RWPE2 (cell line): Measurements from ENCODE around the gene P2RY8.

Experiments used
- ATAC-seq: fragments of 200-7000 bp; cut with Tn5 transposase; 3 replicates; pipeline ENCODE4 v1.9.1; 2021; ENCODE audit warnings: low read depth
- DNase-seq: peaks from one replicate; pipeline ENCODE4 v3.0.0-alpha.2; 2020; ENCODE audit warnings: low spot score
- H3K27ac ChIP-seq: fragments of 450-650 bp; 2 replicates; pipeline ENCODE4 v1.5.1; 2017; ENCODE audit warnings: mild to moderate bottlenecking; ENCODE audit not compliant: poor library complexity, severe bottlenecking
- H3K27me3 ChIP-seq: fragments of 250-450 bp; sonication (Bioruptor Pico); 2 replicates; pipeline ENCODE4 v1.5.1; 2021; ENCODE audit warnings: mild to moderate bottlenecking, moderate library complexity; ENCODE audit not compliant: insufficient read depth, poor library complexity, severe bottlenecking
- H3K36me3 ChIP-seq: fragments of 250-450 bp; sonication (Bioruptor Pico); 2 replicates; pipeline ENCODE4 v1.5.1; 2020; ENCODE audit warnings: low read depth, mild to moderate bottlenecking, moderate library complexity
- H3K4me1 ChIP-seq: fragments of 250-450 bp; sonication (Bioruptor Pico); 2 replicates; pipeline ENCODE4 v1.5.1; 2021; ENCODE audit warnings: mild to moderate bottlenecking, moderate library complexity; ENCODE audit not compliant: insufficient read depth, poor library complexity, severe bottlenecking
- H3K4me3 ChIP-seq: fragments of 250-450 bp; sonication (Bioruptor Pico); 2 replicates; pipeline ENCODE4 v1.5.1; 2021; ENCODE audit warnings: mild to moderate bottlenecking, moderate library complexity; ENCODE audit not compliant: severe bottlenecking
- H3K9me3 ChIP-seq: fragments of 250-450 bp; sonication (Bioruptor Pico); 2 replicates; pipeline ENCODE4 v1.5.1; 2021; ENCODE audit warnings: mild to moderate bottlenecking, moderate library complexity; ENCODE audit not compliant: severe bottlenecking
- CTCF ChIP-seq: fragments of 450-650 bp; IDR thresholded peaks from one replicate; pipeline ENCODE4 v1.5.1; 2017; ENCODE audit warnings: mild to moderate bottlenecking, moderate library complexity; ENCODE audit not compliant: poor library complexity, severe bottlenecking

The P2RY8 gene

GRCh38 chrX:1444561-1445500 lies 92.2 kb downstream of the P2RY8 start:
- DNase-seq (peak; percentile 16), ATAC-seq (no peak)
- Histone ChIP-seq H3K27ac (no peak overlapping the region), H3K9me3 (no peaks in the 10 kb centered on the region), H3K27me3 (no peaks in the 10 kb centered on the region), H3K36me3 (peaks cover 20% of the 10 kb centered on the region), H3K4me1 (no peaks in the 10 kb centered on the region), H3K4me3 (no peak overlapping the region)
- TF ChIP-seq CTCF: no peak

DNA sequence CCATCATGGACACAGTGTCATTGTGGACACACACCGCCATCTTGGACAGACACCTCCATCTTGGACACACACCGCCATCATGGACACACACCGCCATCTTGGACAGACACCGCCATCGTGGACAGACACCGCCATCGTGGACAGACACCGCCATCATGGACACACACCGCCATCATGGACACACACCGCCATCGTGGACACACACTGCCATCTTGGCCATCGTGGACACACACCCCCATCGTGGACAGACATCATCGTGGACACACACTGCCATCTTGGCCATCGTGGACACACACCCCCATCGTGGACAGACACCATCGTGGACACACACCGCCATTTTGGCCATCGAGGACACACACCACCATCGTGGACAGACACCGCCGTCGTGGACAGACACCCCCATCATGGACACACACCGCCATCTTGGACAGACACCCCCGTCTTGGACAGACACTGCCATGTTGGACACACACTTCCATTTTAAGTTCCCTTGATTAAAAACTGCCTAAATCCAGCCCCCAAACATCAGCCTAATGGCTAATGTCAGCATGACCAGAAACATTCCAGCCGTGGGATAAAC lies 93.4 kb downstream of the P2RY8 start:
- Histone ChIP-seq H3K27ac (no peak overlapping the region), H3K4me1 (no peaks in the 10 kb centered on the region), H3K4me3 (no peak overlapping the region), H3K27me3 (no peaks in the 10 kb centered on the region), H3K9me3 (no peaks in the 10 kb centered on the region), H3K36me3 (peaks cover 23% of the 10 kb centered on the region)
- TF ChIP-seq CTCF: no peak
- DNase-seq (peak; percentile 32), ATAC-seq (no peak)

DNA sequence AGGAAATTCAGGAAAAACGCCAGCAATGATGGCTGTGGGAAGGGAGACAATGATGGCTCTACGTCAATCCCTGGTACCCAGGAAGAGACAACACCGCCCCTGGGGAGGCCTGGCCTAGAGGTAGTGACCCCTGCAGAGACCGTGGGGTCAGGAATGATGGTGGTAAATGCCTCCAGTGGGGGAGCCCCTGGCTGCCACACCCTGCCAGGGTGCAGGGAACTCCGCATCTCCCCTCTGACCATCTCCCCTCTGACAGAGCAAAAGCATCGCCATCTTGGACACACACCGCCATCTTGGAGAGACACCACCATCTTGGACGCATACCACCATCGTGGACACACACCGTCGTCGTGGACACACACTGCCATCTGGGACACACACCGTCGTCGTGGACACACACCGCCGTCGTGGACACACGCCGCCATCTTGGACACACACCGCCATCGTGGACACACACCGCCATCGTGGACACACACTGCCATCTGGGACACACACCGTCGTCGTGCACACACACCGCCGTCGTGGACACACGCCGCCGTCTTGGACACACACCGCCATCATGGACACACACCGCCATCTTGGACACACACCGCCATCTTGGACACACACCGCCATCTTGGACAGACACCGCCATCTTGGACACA lies 94.1 kb downstream of the P2RY8 start:
- no peaks in the 10 kb centered on the region for H3K27me3 ChIP-seq
- H3K36me3 ChIP-seq: peaks cover 29% of the 10 kb centered on the region
- H3K9me3 ChIP-seq: no peaks in the 10 kb centered on the region
- DNase-seq (peak; percentile 42), ATAC-seq (no peak)
- H3K4me1 ChIP-seq: no peaks in the 10 kb centered on the region
- H3K27ac ChIP-seq: no peak overlapping the region
- TF ChIP-seq CTCF: no peak
- H3K4me3 ChIP-seq: no peak overlapping the region

DNA sequence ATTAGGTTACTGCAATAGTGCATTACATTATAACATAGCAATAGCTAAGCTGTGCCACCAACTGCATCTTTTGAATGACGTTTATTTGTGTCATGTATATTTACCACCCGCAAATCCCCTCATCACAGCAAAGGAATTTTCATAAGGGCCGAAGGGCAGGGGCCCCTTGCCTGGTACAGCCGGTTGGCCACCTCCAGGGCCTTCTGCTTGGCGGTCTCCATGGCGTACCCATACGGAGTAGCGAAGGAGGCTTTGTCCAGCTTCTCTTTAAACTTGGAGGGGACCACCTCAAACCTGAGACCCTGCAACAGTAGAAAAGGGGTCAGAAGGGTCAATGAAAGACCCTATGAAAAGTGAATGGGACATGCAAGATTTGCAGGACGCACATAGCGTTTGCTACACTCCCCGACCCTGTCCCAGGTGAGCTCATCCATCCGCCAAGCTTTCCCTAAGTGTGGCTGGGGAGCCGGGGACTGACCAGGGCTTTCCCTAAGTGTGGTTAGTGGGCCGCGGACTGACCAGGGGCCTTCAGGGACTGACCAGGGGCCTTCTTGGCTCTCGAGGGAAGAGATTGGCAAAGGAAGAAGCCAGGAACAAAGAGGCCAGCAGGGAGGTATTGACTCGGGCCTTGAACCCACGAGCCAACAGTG lies 94.8 kb downstream of the P2RY8 start:
- Histone ChIP-seq H3K36me3 (peaks cover 33% of the 10 kb centered on the region), H3K4me3 (no peak overlapping the region), H3K4me1 (no peaks in the 10 kb centered on the region), H3K27ac (no peak overlapping the region), H3K27me3 (no peaks in the 10 kb centered on the region), H3K9me3 (no peaks in the 10 kb centered on the region)
- ATAC-seq: no peak; the same call in 2 of the 3 replicates
- DNase-seq: peak; percentile 60
- TF ChIP-seq CTCF: no peak
